Ovary (tissue), 9 donors: ENCODE results near the gene CEP112. TPM values are rescaled to one million over a fixed set of nuclear protein-coding genes. Genes with fewer than 3 reads are reported as not detected.

Source experiments
- DNase-seq, 5 donors: peaks; one replicate each; pipeline ENCODE4 v3.0.0-alpha.2; 2019 to 2020
- H3K27ac ChIP-seq, 2 donors: fragments of 200-600 bp; one replicate each; pipeline versions ENCODE4 v1.5.1 to v1.8.0; 2019 to 2022
- H3K27me3 ChIP-seq: fragments of 200-600 bp; one replicate; pipeline ENCODE4 v1.8.0; 2022
- H3K36me3 ChIP-seq: fragments of 200-600 bp; sonication (generic); one replicate; pipeline ENCODE4 v1.5.1; 2019
- H3K4me1 ChIP-seq: one replicate; pipeline ENCODE4 v1.8.1; 2013; ENCODE audit warnings: mild to moderate bottlenecking, moderate library complexity; ENCODE audit not compliant: insufficient read depth
- H3K4me3 ChIP-seq: fragments of 200-600 bp; sonication (generic); one replicate; pipeline ENCODE4 v1.5.1; 2017
- H3K9me3 ChIP-seq, 2 donors: fragments of 200-600 bp in 1 of 2; sonication (generic) in 1 of 2; one replicate each; pipeline versions ENCODE4 v1.5.1 to v1.8.1; 2013 to 2019; ENCODE audit warnings: mild to moderate bottlenecking in 1 of 2, moderate library complexity in 1 of 2
- CTCF ChIP-seq, 3 donors: fragments of 450-650 bp in 2 of 3; fragments of 200-600 bp in 1 of 3; IDR thresholded peaks; one replicate each; pipeline versions ENCODE4 v1.5.1 to v1.8.0; 2016 to 2022; ENCODE audit warnings: antibody characterized with exemption in 3 of 3, mild to moderate bottlenecking in 1 of 3
- EP300 ChIP-seq: sonication (generic); formaldehyde crosslinking; IDR thresholded peaks from one replicate; pipeline ENCODE4 v1.6.1; 2017; ENCODE audit warnings: antibody characterized with exemption
- POLR2A ChIP-seq: fragments of 450-650 bp; IDR thresholded peaks from one replicate; pipeline ENCODE4 v1.6.1; 2017; ENCODE audit warnings: antibody characterized with exemption, mild to moderate bottlenecking, moderate library complexity
- WGBS, 3 donors: extraction: QIAGEN DNeasy Blood & Tissue Kit in 1 of 3; methylation state at CpG; one replicate each; pipeline versions ENCODE4 v1.1.5 to v1.1.7; 2013 to 2017; 5-methylcytosine and 5-hydroxymethylcytosine counted together
- intact Hi-C, 4 donors: fragments of 100-400 bp; cut with DNase I; formaldehyde crosslinking; loops; one replicate each; pipeline versions ENCODE4 v1.11.0 to v1.15.1; 2022 to 2023
- polyA plus RNA-seq, 2 donors: library from polyadenylated mRNA; stranded (reverse); fragments of 200-250 nt in 1 of 2; fragments of 350-450 nt in 1 of 2; fragmentation: Illumina TruSeq in 1 of 2; extraction: RNeasy Lipid Tissue Mini Kit (QIAGEN cat#74804) in 1 of 2; gene quantifications; one replicate each; pipeline ENCODE4 v1.2.3, GENCODE V29; 2013 to 2014
- total RNA-seq, 7 donors: library from RNA; depleted of rRNA in 2 of 7; stranded (reverse); fragments of >200 nt in 2 of 7; fragmentation: NEBNext Ultra II Directional in 3 of 7; extraction: Animal tissue kit (Norgen Biotek cat#: 25700) in 3 of 7; gene quantifications; one replicate each; pipeline versions ENCODE4 v1.1.0 to v1.2.4, GENCODE V29; 2016 to 2023
- donor health status: DM: no; HTN: no; CAD: no; lungs with moderate emphysema.
- donor health status: DM: no; HTN: no; CAD: no.
- donor health status: Bipolar disorder and iron deficiency.
- donor health status: DM: yes; HTN: yes; CAD: no.
- donor health status: DM: no; HTN: no; CAD: no.
- donor health status: DM: yes; HTN: yes; CAD: no.

CEP112 gene
- total and polyA plus RNA-seq, 9 donors: 9.3 to 25.5 (median 16.9) TPM

GRCh38 chr17:65745241-65745640, 446.7 kb downstream of the CEP112 start:
- Histone ChIP-seq H3K36me3 (no peaks in the 10 kb centered on the region), H3K27ac (no peak overlapping the region), H3K4me3 (no peak overlapping the region), H3K9me3 (no peaks in the 10 kb centered on the region), H3K4me1 (peaks cover 2% of the 10 kb centered on the region), H3K27me3 (no peaks in the 10 kb centered on the region)
- intact Hi-C loops: no loop called here
- no peak for TF ChIP-seq CTCF (IDR thresholded peaks at IDR 0.05)
- TF ChIP-seq POLR2A: no peak
- TF ChIP-seq EP300: no peak
- no peak for DNase-seq

GRCh38 chr17:65743308-65743655, 448.7 kb downstream of the CEP112 start:
- no peak overlapping the region for H3K4me3 ChIP-seq
- intact Hi-C loops: no loop called here
- TF ChIP-seq EP300 (no peak), CTCF (IDR thresholded peaks at IDR 0.05) (no peak), POLR2A (no peak)
- no peaks in the 10 kb centered on the region for H3K36me3 ChIP-seq
- no peak overlapping the region for H3K27ac ChIP-seq
- no peaks in the 10 kb centered on the region for H3K27me3 ChIP-seq
- no peak for DNase-seq
- WGBS, 3 donors: 0 to 1% (median 1%) methylated on average over 1 of the region's 1 CpG
- H3K9me3 ChIP-seq: no peaks in the 10 kb centered on the region
- peaks cover 2% of the 10 kb centered on the region for H3K4me1 ChIP-seq

GRCh38 chr17:65742403-65743307, 449.3 kb downstream of the CEP112 start:
- 35 to 48% (median 35%) methylated on average over 6 of the region's 6 CpGs for WGBS, 3 donors
- TF ChIP-seq CTCF (IDR thresholded peaks at IDR 0.05) (no peak), EP300 (no peak), POLR2A (no peak)
- Histone ChIP-seq H3K4me3 (no peak overlapping the region), H3K9me3 (no peaks in the 10 kb centered on the region), H3K36me3 (no peaks in the 10 kb centered on the region), H3K27me3 (no peaks in the 10 kb centered on the region), H3K27ac (no peak overlapping the region), H3K4me1 (peaks cover 2% of the 10 kb centered on the region)
- no peak for DNase-seq
- intact Hi-C loops: no loop called here

GRCh38 chr17:65741710-65742109, 450.2 kb downstream of the CEP112 start:
- Histone ChIP-seq H3K36me3 (no peaks in the 10 kb centered on the region), H3K4me3 (no peak overlapping the region), H3K27ac (no peak overlapping the region), H3K27me3 (no peaks in the 10 kb centered on the region), H3K4me1 (no peaks in the 10 kb centered on the region), H3K9me3 (no peaks in the 10 kb centered on the region)
- 57 to 75% (median 70%) methylated on average over 1 of the region's 1 CpG for WGBS, 3 donors
- intact Hi-C loops: no loop called here
- no peak for DNase-seq
- TF ChIP-seq EP300 (no peak), CTCF (IDR thresholded peaks at IDR 0.05) (no peak), POLR2A (no peak)
